Endothelial cell of umbilical vein (primary cell): ENCODE results near the gene DESI1. TPM values are rescaled to one million over a fixed set of nuclear protein-coding genes. Genes with fewer than 3 reads are reported as not detected.

ENCODE experiments used
- BruUV-seq: library from RNA; stranded (reverse); fragments of 400-500 nt; replicated peaks from 2 replicates; lab custom pipeline; 2021; lab: Mats Ljungman, UMichigan
- CTCF ChIA-PET: fragments of 300-600, 350-600 bp; sonication (Branson Sonifier 250); formaldehyde crosslinking; loops from one replicate; lab custom pipeline; 2021; ENCODE audit warnings: antibody characterized with exemption, inconsistent platforms; lab: Charles Lee
- POLR2A ChIA-PET: fragments of 300-600, 350-600 bp; sonication (Branson Sonifier 250); formaldehyde crosslinking; loops from one replicate; lab custom pipeline; 2021; ENCODE audit warnings: antibody characterized with exemption, inconsistent platforms; lab: Charles Lee
- DNase-seq: peaks from one replicate; pipeline ENCODE4 v3.0.0-alpha.2; 2011; ENCODE audit warnings: low read depth, low spot score
- FAIRE-seq: peaks from 2 replicates; lab custom pipeline; 2011; peaks lifted over from hg19 to GRCh38; lab: Jason Lieb, UNC
- H2AFZ ChIP-seq: 2 replicates; pipeline ENCODE4 v1.6.0; 2012; ENCODE audit warnings: low read depth, low read length, control low read depth, inconsistent platforms
- H3K27ac ChIP-seq: 2 replicates; pipeline ENCODE4 v1.5.1; 2011; ENCODE audit warnings: low read depth, mild to moderate bottlenecking, control low read depth, low read length, moderate library complexity; ENCODE audit not compliant: insufficient read depth
- H3K27me3 ChIP-seq, 2 experiments: 2 replicates each; pipeline versions ENCODE4 v1.6.0 to v1.6.1; 2011; ENCODE audit warnings: low read length in 2 of 2, mixed read lengths in 1 of 2; ENCODE audit not compliant: control insufficient read depth in 2 of 2, insufficient read depth in 2 of 2
- H3K36me3 ChIP-seq, 2 experiments: 2 replicates in 1 of 2; 3 replicates in 1 of 2; pipeline ENCODE4 v1.5.1; 2011; ENCODE audit warnings: low read length in 2 of 2, mild to moderate bottlenecking in 1 of 2, moderate library complexity in 1 of 2; ENCODE audit not compliant: control insufficient read depth in 2 of 2, insufficient read depth in 2 of 2; ENCODE audit errors: extremely low read depth in 1 of 2
- H3K4me1 ChIP-seq: 3 replicates; pipeline ENCODE4 v1.5.1; 2011; ENCODE audit warnings: mild to moderate bottlenecking, low read length; ENCODE audit not compliant: control insufficient read depth, insufficient read depth; ENCODE audit errors: extremely low read depth
- H3K4me2 ChIP-seq: 2 replicates; pipeline ENCODE4 v1.6.1; 2011; ENCODE audit warnings: low read length, control low read depth, mixed read lengths; ENCODE audit not compliant: insufficient read depth
- H3K4me3 ChIP-seq, 3 experiments: fragments of 200-600 bp in 1 of 3; sonication (generic), shearing (Covaris generic) in 1 of 3; replicated peaks in 1 of 3; 2 replicates each; pipeline ENCODE4 v1.5.1; 2011 to 2016; ENCODE audit warnings: control low read depth in 3 of 3, low read length in 3 of 3, mild to moderate bottlenecking in 2 of 3, inconsistent platforms in 1 of 3, low read depth in 1 of 3, moderate library complexity in 1 of 3; ENCODE audit not compliant: insufficient read depth in 1 of 3
- H3K79me2 ChIP-seq: 2 replicates; pipeline ENCODE4 v1.6.0; 2012; ENCODE audit warnings: low read length, inconsistent platforms; ENCODE audit not compliant: control insufficient read depth, insufficient read depth
- H3K9ac ChIP-seq: replicated peaks from 2 replicates; pipeline ENCODE3; 2011; ENCODE audit warnings: low read length, control low read depth; ENCODE audit not compliant: insufficient read depth; ENCODE audit errors: extremely low read depth
- H3K9me1 ChIP-seq: replicated peaks from 3 replicates; pipeline ENCODE4 v1.6.0; 2011; ENCODE audit warnings: mild to moderate bottlenecking, low read length; ENCODE audit not compliant: control insufficient read depth, insufficient read depth; ENCODE audit errors: extremely low read depth
- H3K9me3 ChIP-seq: replicated peaks from 2 replicates; pipeline ENCODE4 v1.5.1; 2012; ENCODE audit warnings: low read length, inconsistent platforms; ENCODE audit not compliant: control insufficient read depth, insufficient read depth
- H4K20me1 ChIP-seq: replicated peaks from 2 replicates; pipeline ENCODE3; 2011; ENCODE audit warnings: mild to moderate bottlenecking, low read length; ENCODE audit not compliant: control insufficient read depth, insufficient read depth; ENCODE audit errors: extremely low read depth
- EZH2 ChIP-seq: IDR thresholded peaks from 2 replicates; pipeline ENCODE4 v1.6.1; 2012; ENCODE audit warnings: borderline replicate concordance, low read depth, mild to moderate bottlenecking, moderate library complexity, low read length, inconsistent platforms; ENCODE audit not compliant: severe bottlenecking
- MYC ChIP-seq: IDR thresholded peaks from one replicate; pipeline ENCODE4 v1.6.1; 2011; ENCODE audit warnings: mild to moderate bottlenecking, low read depth, low read length
- POLR2A ChIP-seq: IDR thresholded peaks from 2 replicates; pipeline ENCODE4 v1.6.1; 2012; ENCODE audit warnings: low read depth, mild to moderate bottlenecking, control low read depth, low read length
- POLR2AphosphoS5 ChIP-seq: IDR thresholded peaks from 2 replicates; pipeline ENCODE4 v1.6.1; 2012; ENCODE audit warnings: low read depth, mild to moderate bottlenecking, control low read depth, low read length, moderate library complexity; ENCODE audit not compliant: insufficient read depth
- dilution Hi-C: fragments of 300-500 bp; cut with MboI; formaldehyde crosslinking; loops from one replicate; pipeline ENCODE4 v1.15.0; 2019; ENCODE audit warnings: low sequenced_read_pairs; ENCODE audit not compliant: extremely low pct_ligation_motif_present
- intact Hi-C: fragments of 100-400 bp; cut with micrococcal nuclease; formaldehyde crosslinking; loops from one replicate; pipeline ENCODE4 v1.10.0; 2022
- polyA plus RNA-seq, 4 experiments: library from polyadenylated mRNA; depleted of rRNA in 3 of 4; stranded (reverse) in 3 of 4; unstranded in 1 of 4; fragments of >200 nt; gene quantifications; 2 replicates each; pipeline versions ENCODE4 v1.2.1 to v1.2.3, GENCODE V29; 2011 to 2012; ENCODE audit warnings: missing spikeins in 1 of 4
- total RNA-seq: library from RNA; stranded (reverse); gene quantifications from 2 replicates; pipeline ENCODE4 v1.2.3, GENCODE V29; 2021
- TF ChIP-seq, protein P1 (sequence below), 2 donors: IDR thresholded peaks; 1 replicate in 1 of 2; 2 replicates in 1 of 2; pipeline ENCODE4 v1.5.1; 2011; ENCODE audit warnings: low read length in 2 of 2, mild to moderate bottlenecking in 2 of 2, moderate library complexity in 2 of 2, control low read depth in 1 of 2, inconsistent platforms in 1 of 2, low read depth in 1 of 2; ENCODE audit not compliant: insufficient read depth in 1 of 2; ENCODE audit errors: extremely low read depth in 1 of 2
- TF ChIP-seq, protein P2 (sequence below): IDR thresholded peaks from 2 replicates; pipeline ENCODE4 v1.6.1; 2011; ENCODE audit not compliant: insufficient read depth, insufficient read length

DESI1 gene
- total and polyA plus RNA-seq, 2 donors (not counting 3 experiments of a cell fraction or from before 2014, with no cell fraction given) = 36.8 to 59.1 TPM

DNA sequence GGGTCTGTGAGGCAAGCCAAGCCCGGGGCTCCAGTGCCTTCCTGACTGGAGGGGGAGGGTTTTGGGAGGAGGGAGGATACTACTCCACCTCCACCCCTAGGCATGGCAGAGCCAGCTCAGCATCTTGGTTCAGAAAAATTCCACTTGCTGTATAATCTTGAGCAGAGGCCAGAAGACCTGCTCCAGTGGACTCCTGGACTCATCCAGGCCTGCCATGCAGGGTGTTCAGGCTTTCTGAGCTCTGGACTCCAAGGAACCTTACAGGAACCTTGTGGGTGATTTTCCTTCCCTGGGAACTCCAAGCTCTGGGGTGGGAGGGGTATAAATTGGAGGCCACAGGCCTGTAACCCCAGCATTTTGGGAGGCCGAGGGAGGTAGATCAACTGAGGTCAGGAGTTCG is 50.6 kb downstream of the DESI1 start:
- intact Hi-C loops = no loop called here
- Histone ChIP-seq H3K4me2 (no peak overlapping the region), H3K9me3 (no peaks in the 10 kb centered on the region), H3K9ac (no peak overlapping the region), H3K4me3 (no peak overlapping the region), H2AFZ (no peak overlapping the region), H3K9me1 (no peaks in the 10 kb centered on the region), H3K27ac (no peak overlapping the region), H4K20me1 (no peaks in the 10 kb centered on the region), H3K4me1 (peaks cover 5% of the 10 kb centered on the region), H3K36me3 (no peaks in the 10 kb centered on the region), H3K79me2 (no peaks in the 10 kb centered on the region), H3K27me3 (no peaks in the 10 kb centered on the region)
- no peak for DNase-seq
- ChIA-PET CTCF (interaction anchor here (0.9 to 1.5 kb wide), 5 partner anchors 17 to 97 kb away, joined by 3 to 6 read pairs (median 4); partner anchors contain the start of genes PMM1 and POLR3H), POLR2A (no interaction called here)
- BruUV-seq = no TSS peak
- FAIRE-seq = no peak
- TF ChIP-seq MYC = no peak
- TF ChIP-seq EZH2 = no peak
- TF ChIP-seq, protein P1, sequence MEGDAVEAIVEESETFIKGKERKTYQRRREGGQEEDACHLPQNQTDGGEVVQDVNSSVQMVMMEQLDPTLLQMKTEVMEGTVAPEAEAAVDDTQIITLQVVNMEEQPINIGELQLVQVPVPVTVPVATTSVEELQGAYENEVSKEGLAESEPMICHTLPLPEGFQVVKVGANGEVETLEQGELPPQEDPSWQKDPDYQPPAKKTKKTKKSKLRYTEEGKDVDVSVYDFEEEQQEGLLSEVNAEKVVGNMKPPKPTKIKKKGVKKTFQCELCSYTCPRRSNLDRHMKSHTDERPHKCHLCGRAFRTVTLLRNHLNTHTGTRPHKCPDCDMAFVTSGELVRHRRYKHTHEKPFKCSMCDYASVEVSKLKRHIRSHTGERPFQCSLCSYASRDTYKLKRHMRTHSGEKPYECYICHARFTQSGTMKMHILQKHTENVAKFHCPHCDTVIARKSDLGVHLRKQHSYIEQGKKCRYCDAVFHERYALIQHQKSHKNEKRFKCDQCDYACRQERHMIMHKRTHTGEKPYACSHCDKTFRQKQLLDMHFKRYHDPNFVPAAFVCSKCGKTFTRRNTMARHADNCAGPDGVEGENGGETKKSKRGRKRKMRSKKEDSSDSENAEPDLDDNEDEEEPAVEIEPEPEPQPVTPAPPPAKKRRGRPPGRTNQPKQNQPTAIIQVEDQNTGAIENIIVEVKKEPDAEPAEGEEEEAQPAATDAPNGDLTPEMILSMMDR (IDR thresholded peaks at IDR 0.05; ENCODE audit: extremely low read depth in 1 of 2, insufficient read depth in 1 of 2, low read depth in 1 of 2, low read length in 2 of 2) = no peak
- TF ChIP-seq, protein P2, sequence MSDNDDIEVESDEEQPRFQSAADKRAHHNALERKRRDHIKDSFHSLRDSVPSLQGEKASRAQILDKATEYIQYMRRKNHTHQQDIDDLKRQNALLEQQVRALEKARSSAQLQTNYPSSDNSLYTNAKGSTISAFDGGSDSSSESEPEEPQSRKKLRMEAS = no peak
- TF ChIP-seq POLR2AphosphoS5 = no peak
- TF ChIP-seq POLR2A = no peak
- dilution Hi-C loops = no loop called here
